NB4 (cell line): ENCODE results near the gene FAM78B.

Experiments
- MYC ChIP-seq: IDR thresholded peaks from 2 replicates; pipeline ENCODE4 v1.6.1; 2011; ENCODE audit warnings: low read depth, low read length
- POLR2A ChIP-seq: IDR thresholded peaks from 2 replicates; pipeline ENCODE4 v1.6.1; 2011; ENCODE audit warnings: mild to moderate bottlenecking; ENCODE audit not compliant: insufficient read length; ENCODE audit errors: extremely low read depth
- TF ChIP-seq, protein P1 (sequence below): IDR thresholded peaks from one replicate; pipeline ENCODE4 v1.5.1; 2012; ENCODE audit warnings: low read depth, low read length
- TF ChIP-seq, protein P2 (sequence below): IDR thresholded peaks from 2 replicates; pipeline ENCODE4 v1.6.1; 2011; ENCODE audit warnings: low read depth, low read length

DNA sequence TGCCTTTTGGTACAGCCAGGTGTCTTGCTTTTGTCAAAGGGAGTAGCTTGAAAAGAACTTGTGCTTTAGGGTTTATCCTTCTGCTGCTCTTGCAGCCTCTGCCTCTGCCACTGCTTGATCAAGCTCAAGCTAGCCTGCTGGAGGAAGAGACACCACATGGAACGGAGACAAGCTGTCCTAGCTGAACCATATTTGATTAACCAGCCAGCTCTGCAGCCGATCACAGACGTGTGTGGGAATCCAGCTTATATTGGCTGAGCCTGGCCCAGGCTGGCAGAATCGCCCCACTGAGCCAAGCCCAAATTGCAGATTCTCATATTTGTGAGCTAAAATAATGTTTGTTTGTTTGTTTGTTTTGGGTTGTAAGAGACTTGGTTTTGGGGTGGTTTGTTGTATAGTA is 18.7 kb upstream of the FAM78B start:
- TF ChIP-seq, protein P1, sequence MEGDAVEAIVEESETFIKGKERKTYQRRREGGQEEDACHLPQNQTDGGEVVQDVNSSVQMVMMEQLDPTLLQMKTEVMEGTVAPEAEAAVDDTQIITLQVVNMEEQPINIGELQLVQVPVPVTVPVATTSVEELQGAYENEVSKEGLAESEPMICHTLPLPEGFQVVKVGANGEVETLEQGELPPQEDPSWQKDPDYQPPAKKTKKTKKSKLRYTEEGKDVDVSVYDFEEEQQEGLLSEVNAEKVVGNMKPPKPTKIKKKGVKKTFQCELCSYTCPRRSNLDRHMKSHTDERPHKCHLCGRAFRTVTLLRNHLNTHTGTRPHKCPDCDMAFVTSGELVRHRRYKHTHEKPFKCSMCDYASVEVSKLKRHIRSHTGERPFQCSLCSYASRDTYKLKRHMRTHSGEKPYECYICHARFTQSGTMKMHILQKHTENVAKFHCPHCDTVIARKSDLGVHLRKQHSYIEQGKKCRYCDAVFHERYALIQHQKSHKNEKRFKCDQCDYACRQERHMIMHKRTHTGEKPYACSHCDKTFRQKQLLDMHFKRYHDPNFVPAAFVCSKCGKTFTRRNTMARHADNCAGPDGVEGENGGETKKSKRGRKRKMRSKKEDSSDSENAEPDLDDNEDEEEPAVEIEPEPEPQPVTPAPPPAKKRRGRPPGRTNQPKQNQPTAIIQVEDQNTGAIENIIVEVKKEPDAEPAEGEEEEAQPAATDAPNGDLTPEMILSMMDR, result no peak
- TF ChIP-seq POLR2A (no peak), MYC (no peak)
- TF ChIP-seq, protein P2, sequence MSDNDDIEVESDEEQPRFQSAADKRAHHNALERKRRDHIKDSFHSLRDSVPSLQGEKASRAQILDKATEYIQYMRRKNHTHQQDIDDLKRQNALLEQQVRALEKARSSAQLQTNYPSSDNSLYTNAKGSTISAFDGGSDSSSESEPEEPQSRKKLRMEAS, result no peak
